GM12873 (cell line): ENCODE measurements around the gene NFE2L3.

Experiments
- TF ChIP-seq, protein P1 (sequence below): IDR thresholded peaks from 2 replicates; pipeline ENCODE4 v1.5.1; 2012; ENCODE audit warnings: low read depth, mild to moderate bottlenecking, moderate library complexity, low read length, control low read depth; ENCODE audit not compliant: insufficient read depth; ENCODE audit errors: missing control alignments

NFE2L3 gene

DNA sequence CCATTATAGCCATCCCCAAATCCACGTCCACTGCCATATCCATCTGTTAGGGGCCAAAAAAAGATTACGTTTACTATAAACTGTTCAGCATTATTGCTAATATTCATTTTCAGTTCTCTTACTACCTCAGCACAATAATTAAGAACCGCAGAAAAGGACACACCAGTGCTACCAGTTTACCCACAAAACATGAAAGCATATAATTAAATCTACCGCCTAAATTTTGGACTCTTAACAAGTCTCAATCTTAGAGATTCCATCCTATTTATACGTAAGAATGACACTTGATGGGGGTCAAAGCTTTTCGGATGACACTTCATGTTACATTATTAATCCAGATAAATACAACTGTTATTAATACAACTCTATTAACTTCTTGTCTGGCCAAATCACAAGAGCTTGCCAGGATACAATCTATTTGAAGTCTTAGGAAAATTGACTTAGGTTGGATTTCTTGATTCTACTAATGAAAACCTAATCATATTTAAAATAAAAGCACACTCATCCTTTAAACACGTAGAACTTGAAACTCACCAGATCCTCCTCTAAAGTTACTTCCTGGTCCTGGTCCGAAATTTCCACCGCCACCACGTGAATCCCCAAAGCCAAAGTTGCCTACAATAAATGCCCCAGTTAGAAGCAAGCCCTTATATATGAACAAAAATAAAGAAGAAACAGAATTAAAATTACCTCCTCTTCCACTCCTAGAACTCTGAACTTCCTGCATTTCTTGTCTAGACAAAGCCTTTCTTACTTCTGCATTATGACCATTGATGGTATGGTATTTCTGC lies 44.1 kb downstream of the NFE2L3 start:
- TF ChIP-seq, protein P1, sequence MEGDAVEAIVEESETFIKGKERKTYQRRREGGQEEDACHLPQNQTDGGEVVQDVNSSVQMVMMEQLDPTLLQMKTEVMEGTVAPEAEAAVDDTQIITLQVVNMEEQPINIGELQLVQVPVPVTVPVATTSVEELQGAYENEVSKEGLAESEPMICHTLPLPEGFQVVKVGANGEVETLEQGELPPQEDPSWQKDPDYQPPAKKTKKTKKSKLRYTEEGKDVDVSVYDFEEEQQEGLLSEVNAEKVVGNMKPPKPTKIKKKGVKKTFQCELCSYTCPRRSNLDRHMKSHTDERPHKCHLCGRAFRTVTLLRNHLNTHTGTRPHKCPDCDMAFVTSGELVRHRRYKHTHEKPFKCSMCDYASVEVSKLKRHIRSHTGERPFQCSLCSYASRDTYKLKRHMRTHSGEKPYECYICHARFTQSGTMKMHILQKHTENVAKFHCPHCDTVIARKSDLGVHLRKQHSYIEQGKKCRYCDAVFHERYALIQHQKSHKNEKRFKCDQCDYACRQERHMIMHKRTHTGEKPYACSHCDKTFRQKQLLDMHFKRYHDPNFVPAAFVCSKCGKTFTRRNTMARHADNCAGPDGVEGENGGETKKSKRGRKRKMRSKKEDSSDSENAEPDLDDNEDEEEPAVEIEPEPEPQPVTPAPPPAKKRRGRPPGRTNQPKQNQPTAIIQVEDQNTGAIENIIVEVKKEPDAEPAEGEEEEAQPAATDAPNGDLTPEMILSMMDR: no peak

DNA sequence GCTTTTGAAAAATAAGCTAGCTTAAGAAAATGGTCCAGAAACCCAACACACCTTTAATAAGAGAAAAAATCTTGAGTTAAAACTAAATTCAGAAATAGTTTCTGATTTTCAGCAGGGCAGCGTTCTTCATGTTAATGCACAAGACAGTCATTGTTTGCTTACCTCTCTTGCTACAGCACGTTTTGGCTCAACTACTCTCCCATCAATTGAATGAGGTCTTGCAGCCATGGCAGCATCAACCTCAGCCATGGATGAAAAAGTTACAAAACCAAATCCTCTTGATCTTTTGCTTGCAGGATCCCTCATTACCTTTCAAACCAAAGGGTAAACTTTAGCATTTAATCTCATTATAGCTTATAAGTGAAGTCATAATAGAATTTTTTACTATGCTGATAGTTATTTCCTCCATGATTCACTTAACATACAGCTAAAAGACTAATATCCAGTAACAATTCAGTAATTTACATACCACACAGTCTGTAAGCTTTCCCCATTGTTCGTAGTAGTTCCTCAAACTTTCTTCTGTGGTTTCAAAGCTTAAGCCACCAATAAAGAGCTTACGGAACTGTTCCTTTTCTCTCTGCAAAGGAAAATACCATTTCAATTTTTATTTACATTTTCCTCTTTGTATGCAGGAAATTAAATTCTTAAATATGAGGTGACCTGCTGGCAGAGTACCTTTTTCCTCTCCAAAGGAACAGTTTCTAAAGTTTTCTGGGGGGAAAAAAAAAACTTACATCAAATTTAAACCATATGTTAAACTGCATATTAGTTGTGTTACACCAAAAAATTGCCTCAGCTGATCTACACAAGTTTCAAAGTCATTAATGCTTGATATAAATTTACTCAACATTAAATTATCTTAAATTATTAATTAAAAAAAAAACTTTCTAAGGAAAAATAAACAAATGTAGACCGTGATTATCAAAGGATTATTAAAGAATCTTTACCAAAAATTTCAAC lies 45.4 kb downstream of the NFE2L3 start:
- TF ChIP-seq, protein P1: no peak

DNA sequence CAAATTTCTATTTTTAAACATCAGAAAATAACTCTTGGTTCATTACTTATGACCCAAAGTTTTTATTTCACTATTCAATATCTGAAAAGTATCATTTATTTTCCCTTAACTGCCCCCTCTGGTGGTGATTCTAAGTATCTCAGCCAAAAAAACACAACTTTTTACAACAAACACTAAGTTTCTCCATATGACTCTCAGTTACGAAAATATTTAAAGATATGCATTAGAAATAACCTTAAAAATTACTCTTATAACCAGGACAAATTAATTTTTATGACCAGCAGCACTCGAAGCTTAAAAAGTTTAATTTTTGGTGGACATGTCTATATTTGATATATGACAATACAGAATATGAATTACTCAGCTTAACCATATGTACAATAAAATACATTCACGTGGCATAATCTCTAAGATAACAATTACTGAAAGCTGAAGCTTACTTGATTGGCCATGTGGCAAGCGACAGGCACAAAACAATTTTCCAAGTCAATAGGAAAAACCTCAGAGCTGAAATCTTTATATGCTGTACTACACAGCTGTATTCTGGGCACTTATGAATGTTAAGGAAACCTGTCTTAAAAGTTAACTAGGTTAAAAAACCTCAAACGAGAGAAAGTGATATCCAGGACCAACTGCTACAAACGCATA lies 46.3 kb downstream of the NFE2L3 start:
- TF ChIP-seq, protein P1: peak; percentile 49

DNA sequence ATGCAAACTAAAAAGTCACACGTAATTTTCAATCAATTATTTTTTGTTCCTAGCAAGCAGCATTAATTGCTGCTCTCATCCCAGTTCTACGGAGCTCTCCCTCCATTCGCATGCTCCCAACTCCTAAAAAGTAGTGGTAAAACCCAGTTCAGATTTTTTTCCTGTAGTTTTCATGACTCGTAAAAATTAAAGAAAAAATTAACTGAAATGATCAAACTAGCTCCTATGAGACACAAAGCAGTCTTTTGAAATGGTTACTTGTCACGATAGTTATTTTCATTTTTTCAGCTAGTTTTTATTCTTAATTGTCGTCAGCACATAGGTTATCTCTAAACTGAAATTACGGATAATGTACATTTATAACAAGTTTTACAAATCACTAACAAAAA lies 46.8 kb downstream of the NFE2L3 start:
- TF ChIP-seq, protein P1: no peak

DNA sequence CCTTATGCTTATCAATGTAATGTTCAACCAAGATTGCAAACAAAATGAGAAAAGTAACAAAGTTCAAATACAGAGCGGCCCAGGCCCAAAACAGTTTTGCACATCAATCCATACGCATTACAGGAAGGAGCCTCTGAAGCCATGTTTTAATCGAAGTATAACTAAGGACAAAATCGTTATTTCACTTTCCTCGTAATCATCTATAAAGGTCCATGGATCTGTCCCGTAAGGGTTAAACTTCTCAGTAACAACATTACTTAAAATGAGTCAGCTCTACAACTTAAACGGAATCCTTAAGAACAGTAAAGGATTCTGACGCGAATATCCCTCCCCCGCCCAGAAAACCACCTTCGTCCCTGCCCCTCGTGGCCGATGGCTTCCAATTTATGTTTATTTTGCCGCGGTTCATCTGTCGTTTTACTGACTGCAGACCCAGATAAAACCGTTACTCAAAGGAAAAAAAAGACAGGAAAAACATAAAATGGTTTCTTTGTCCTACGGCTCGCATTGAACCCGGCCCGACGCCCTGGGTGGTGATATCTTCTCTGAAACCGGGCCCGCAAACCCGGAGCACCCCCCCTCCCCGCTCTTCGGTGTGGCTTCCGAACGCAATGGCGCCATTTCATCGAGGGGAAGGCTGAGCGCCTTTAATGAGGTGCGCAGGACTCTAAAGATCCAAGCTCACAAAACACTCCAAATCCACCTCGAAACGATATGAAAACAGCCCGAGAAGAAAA lies 47.5 kb downstream of the NFE2L3 start:
- TF ChIP-seq, protein P1: no peak

DNA sequence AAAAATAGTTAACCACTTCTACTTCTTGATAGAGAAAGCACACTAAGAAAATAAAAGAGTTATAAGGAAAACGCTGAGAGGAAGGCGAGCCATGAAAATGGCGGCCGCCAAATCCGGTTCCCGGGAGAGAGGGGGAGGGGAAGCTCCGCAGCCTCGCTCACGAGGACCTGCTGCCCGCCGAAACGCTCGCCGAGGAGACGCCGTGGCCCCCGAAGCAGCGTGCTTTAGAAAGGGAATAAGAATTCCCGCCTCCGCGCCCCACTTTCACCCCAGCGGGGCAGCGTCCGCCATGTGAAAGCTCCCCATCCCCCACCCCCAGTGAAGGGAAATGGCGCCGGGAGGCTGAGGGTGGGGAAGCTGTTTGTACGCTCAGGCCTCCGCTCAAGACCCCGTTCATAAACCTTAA lies 48.0 kb downstream of the NFE2L3 start:
- TF ChIP-seq, protein P1: no peak
